ENCODE measurements around the gene ADAM22.

The ADAM22 gene

DNA sequence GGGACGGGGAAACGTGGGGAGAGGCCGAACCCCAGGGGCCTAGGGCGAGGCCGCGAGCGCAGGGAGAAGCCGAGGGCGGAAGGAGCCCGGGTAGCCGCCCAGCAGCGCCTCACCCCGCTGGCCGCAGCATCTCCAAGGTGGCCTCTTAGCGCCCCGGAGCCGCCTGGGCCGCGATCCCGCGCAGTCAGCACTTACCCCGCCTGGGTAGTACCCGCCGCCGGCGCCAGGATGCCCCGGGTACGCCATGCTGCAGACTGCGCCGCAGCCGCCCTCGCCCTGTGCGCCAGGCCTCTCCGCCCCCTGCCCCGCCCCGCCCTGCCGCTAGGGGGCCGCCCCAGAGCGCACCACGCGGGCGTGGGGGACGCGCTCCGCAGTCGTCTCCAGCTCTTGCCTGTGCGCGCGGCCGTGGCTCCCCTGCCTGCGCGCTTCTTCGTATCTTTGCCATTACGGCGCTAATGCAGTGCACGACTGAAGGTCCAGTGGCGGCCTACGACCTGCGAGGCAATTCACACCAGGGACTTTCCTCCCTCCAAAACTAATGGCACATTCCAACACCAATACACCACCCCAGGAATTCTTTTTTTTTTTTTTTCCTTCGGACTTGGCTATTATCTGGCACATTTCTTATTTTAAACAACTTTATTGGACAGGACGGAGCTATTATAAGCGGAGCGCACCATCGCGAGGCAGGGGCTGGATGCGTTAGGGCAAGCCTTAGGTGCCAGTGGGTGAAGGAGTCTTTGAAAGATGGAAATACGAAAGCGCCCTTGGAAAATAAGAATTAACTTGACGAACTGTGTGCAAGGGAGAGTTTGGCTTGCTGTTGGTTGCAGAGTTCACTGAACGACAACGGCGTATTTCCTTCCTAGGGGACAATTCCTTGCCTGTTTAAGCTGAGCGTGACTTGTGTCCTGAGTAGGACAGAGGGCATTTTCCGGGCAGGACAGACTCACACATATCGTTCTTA lies 286.0 kb downstream of the ADAM22 start, which contains the start of gene SRI:
Gene SRI, minus strand, starts transcription at position 258 of the 967 bp plus-strand sequence. Its CDS starts 12 bp downstream, at position 246.
- DNase-seq: peak; percentile 83

DNA sequence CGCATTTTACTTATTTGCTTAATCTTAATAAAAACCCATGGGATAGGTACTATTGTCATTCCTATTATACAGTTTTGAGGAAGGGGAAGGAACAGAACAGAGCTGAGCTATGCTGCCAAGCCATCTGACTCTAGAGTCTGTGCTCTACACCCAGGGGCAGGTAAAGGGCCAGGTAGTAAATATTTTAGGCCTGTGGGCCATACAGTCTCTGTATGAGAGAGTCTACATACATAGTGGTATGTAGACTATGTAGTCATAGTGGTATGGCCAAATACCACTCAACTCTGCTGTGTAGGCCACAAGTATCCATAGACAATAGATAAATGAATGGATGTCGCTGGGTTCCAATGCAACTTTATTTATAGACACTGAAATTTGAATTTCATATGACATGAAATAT lies 289.2 kb downstream of the ADAM22 start:
- DNase-seq: no peak

DNA sequence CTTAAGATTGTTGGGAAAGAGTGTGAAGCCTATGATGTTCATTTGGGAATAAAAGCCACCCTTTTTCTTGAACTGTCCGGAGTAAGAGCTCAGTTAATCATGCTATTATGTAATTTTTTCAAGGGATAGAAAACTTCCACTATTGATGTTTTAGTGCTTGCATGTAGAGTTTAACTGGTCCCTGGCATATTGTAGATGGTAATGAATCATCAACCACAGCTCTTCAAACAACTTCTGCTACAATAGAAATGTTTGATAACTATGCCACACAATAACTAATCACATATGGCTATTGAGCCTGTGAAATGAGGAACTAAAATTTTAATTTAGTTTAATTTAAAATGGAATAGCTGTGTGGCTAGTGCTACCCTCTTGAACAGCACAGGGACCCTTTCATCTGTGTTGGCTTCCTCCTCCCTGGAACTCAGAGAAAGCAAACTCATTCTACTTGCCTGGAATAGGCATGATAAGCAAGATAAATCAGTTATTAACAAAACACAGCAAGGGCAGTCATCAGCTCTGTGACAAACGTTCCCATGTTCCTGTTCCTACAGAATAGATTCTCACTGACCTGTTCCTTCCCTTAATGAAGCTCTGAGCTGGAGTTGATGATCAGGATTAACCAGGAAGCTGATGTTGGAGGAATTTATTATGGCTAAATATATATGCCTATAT lies 290.7 kb downstream of the ADAM22 start:
- no peak for DNase-seq

DNA sequence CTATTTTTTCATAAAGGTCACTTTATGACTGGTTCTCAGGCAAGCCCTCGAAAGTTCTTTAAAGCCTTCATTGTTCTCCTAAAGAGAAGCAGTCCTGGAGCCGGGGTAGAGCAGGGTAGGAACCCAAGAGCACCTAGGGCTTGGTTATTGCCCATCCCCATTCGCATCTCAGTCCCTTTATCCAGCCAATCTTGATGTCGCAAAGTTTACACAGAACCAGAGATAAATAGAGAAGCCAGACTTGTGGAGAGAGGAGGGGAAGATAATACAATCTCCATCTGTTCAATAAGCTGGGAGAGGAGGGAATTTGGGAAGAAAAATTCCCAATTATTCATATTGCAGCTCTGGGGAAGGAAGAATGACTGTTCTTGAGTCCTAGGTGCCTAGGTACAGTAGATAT lies 292.1 kb downstream of the ADAM22 start:
- no peak for DNase-seq

DNA sequence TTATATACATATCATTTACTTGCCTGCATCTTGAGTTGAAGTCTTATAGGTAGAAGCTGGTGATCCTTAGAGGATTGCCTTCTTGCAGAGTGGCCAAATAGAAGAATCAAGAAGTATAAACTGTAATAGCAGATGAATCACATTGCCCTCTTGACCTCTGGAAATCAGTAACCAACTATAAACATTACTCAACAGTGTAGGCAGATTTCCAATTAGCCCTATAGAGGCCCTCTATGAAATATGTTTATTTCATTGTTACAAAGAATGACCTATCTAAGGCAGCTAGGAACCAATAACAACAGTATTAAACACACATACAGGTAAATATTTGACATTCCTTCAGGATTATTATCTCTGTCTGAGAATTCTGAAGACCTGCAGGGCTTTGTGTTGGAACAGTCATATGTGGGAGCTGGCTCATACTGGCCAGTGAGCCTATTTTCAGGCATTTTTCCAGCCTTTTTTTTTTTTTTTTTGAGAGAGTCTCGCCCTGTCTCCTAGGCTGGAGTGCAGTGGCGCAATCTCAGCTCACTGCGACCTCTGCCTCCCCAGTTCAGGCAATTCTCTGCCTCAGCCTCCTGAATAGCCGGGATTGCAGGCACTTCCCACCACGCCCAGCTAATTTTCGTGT lies 292.9 kb downstream of the ADAM22 start:
- no peak for DNase-seq

DNA sequence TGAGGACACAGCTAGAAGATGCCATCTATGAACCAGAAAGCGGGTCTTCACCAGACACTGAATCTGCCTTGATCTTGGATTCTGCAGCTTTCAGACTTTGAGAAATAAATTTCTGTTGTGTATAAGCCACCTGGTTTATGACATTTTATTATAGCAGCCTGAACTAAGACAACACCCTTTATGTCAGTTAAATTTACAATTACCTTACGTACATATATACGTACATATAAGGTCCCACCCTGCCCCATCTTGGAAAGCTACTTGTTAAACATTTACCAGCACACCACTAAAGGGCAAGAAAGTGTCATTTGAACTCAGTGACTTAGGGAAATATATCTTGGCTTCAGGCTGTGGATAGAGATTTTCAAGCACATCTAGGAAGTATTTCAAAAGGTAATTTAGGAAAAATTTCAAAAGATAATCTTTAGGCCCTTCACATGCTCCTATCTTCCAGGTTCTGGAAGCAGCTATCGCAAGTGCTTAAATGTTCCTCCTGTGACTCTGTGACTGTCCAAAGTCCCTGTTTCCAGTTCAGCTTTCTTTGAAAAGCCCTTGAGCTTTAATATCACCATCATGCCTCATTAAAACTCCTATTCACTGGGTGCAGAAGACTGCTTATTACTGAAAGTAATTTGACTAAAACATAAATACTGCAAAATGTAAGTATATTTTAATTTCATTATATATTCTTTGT lies 295.4 kb downstream of the ADAM22 start:
- no peak for DNase-seq

DNA sequence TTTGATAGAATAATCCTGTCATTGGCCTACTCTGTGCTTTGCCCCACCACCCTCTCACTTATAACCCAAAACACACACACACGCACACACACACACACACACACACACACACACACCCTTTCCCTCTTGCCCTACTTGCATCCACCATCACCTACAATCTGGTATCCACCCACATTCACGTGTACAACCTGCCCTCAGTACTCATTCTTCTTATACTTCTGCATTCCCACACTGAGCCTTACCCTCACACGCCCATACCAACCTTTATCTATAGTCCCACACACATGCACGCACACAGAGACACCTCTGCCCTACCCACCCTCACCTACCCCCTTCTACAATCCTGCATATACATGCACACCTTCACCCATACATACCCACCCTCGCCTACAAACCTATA lies 296.6 kb downstream of the ADAM22 start:
- DNase-seq: no peak

DNA sequence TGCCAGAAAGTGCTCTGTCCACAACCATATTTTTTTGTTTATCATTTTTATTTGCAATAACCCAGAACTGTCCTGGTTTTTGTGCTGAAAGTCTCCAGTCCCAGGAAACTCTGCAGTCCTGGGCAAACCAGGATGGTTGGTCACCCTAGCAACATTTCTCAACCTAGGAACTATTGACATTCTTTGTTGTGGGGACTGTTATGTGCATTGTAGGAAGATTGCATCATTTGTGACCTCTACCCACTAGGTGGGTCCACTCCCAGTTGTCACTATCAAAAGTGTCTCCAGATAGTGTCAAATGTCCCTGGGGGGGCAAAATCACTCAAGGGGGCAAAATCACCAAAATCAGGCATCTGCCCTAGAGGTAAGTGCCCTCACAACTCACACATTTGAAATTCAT lies 299.8 kb downstream of the ADAM22 start:
- DNase-seq: no peak

DNA sequence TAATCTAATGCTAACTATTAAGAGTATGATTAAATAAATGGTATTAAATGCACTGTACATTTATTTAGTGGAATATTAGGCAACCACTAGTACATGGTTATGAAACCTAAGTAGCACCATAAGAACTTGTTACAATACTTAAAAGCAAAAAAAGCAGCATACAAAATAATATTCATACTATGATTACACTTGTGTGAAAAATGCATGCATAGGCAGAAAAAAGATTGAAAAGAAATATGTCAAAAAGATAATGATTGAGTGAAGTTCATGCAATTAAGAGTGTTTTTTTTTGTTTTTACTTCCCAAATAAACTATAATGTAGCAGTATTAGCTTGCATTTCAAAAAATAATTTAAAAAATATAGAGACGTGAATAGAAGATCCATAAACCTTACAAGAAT lies 305.8 kb downstream of the ADAM22 start:
- no peak for DNase-seq

DNA sequence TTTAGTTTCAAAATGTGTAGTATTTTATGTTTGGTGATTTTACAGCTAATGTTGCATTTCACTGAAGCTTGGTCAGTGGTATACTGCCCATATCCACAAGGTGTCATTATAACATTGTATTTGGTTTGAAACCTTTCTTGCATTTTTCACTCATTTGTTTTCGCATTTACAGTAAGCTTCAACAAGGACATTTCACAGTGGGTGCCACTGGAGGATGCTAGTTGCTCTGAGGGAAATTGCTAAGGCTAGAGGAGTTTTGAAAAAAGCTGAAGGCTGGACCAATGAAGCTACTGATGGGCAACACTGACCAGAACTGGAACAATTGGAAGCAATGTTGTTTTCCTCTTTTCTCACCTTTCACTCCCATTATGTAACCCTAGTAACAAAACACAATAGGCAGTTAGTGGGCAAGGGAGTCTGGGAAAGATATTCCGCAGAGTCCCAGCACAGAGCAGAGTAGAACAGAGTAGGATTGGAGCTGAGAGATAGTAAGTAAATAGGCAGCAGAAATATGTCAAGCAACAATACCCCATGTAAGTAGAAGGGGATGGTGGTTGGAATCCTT lies 309.4 kb downstream of the ADAM22 start:
- no peak for DNase-seq

DNA sequence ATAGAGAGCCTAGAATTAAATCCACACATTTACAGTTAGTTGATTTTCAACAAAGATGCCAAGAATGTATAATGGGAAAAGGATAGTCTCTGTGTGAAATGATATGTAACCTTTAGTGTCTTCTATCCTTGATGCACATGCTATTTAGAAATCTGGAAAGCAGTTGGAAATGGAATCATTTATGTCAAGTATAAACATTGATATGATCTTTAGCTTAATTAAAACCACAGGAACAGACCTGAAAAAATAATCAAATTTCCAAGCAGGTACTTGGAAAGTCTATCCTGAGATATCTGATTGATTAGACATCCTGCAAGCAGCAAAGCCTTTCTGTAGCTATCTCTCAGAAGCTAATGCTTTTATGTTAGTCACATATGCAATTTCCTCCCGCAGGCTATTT lies 310.2 kb downstream of the ADAM22 start:
- no peak for DNase-seq

All from GDM1 (cell line).